NCI-H146 (cell line): ENCODE data around the gene HPD.
"Not testable (repeated sequence)": the region's sequence is repeated elsewhere in the genome, so short reads cannot be mapped to it uniquely, and the experiment has no call there.

ENCODE experiments used
- DNase-seq: peaks from one replicate; lab custom pipeline; 2025; lab: John Stamatoyannopoulos, UW

Gene HPD

DNA sequence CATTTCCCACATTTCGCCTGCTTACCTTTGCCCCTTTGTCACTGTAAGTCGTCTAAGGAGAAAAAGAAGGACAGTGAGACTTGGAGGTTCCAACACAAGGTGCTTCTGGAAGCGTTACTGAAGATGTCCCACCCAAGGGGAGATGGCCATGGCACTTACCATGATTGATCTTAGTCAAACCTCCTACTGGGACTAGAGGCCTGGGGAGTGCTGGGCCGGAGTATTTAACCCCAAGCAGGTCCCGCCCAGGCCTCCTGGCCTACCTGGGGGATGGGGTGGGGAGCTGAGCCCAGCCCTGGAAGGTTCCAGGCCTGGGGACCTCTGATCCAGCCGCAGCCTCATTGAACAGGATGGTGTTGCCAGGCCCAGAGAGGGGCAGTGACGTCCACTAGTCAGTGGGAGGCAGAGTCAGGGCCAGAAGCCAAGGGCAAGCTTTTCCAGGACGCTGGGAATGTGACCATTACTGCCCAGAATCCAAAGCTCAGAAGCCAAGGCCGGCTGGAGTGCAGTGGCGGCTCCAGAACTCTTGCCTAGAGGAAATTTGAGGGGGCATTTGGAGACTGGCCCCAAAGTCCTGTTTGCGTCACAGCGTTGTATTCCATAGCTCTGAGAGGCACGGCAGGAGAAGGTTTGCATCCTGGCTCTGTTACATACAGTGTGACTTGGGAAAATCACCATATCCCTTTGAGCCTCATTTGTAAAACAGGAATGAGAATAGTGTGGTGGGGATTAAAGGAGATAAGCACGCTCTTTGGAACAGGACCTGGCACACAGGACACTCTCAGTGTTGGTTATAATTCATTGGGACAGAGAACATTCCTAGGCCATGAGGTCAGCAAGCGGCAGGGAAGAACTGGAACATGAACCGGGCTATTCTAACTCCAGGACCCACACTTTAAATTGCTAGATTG is at the start of gene HPD:
Gene HPD, minus strand, starts transcription at position 198 of the 911 bp plus-strand sequence. Its CDS starts 36 bp downstream, at position 162.
- no peak for DNase-seq

DNA sequence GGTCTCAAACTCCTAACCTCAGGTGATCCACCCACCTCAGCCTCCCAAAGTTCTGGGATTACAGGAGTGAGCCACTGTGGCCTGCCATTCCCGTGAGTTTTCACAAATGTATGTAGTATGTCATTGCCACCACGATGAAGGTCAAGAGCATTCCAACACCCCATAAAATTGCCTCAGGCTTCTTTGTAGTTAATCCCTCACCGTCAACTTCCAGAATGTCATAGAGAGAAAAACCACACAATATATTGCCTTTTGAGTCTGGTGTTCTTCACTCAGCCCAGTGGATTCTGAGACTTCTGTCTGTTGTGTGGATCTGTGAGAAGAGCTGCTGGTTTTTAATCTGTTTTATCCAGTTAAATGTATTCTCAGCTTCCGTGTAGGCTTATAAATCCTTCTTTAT is 47.1 kb upstream of the HPD start:
- DNase-seq = no peak

DNA sequence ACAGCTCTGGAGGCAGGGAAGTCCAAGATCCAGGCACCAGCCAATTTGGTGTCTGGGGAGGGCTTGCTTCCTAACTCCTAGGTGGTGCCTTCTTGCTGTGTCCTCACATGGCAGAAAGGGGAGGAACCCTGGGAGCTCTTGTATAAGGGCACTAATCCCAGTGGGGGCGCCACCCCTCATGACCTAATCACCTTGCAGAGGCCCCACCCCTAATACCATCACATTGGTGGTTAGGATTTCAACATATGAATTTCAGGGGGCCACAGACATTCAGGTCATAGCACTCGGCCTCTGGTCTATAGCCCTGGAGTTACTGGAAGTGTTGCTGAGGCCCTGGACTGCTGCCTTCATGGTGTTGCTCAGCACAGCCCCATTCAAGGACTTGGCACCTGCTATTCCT is 44.5 kb upstream of the HPD start:
- no peak for DNase-seq

DNA sequence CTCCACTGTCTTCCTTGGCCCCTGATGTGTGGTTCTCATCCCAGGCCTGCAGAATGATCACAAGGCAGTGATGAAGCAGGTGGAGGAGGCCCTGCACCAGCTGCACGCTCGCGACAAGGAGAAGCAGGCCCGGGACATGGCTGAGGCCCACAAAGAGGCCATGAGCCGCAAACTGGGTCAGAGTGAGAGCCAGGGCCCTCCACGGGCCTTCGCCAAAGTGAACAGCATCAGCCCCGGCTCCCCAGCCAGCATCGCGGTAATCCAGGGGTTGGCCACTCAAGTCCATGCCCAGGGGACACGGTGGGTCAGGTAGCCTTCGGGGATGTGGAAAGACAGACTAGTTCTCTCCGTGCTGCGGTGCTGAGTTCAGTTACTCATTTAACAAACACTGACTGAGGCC is 40.9 kb upstream of the HPD start:
- DNase-seq = no peak

DNA sequence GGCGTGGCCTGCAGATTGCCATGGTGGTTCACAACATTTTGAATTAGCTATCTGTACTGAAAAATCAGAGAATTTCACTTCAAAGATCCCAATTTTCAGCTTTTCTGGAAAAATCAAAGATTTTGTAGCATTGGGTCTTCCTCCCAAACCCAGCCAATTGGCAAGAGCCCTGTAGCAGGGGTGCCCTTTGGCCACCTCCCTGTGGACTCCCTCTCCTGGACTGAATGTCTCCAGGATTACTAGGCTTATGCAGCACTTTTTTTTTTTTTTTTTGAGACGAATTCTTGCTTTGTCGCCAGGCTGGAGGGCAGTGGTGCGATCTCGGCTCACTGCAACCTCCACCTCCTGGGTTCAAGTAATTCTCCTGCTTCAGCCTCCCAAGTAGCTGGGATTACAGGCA is 39.6 kb upstream of the HPD start:
- DNase-seq = no peak

DNA sequence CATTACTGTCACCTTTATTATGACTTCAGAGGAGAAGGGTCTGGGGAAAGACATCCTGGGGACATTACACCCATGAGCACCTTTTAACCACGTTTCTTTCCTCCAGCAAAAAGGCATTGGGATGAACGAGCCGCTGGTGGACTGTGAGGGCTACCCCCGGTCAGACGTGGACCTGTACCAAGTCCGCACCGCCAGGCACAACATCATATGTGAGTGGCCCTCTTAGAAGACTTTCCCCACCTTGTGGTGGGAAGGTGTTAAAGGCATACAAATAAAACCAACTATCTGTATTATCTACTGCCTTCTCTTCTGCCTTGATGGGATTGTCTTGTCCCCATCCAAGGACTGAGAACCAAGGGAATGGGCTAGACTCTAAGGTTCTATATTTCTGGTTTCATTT is 36.0 kb upstream of the HPD start:
- DNase-seq = peak; percentile 34

DNA sequence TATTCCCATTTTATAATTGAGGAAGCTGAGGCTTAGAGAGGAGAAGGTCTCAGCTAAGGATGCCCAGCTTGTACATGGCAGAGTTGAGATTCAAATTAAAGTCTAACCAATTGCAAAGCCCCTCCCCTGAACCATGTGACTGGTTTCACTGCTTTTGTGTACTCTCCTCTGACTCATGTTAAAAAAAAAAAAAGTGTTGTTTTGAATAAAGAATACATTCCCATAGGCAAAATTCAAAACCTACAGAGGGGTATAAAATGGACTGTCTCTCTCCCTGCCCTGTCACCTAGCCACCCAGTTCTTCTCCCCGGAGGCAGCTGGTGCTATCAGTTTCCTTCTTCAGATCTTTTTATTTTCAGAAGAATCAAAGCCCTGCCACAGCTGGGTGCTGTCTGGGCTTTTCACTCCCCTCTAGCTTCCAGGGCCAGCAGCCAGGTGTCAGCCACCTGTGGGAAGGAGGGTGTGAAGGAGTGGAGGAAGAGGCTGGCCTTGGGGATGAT is 35.4 kb upstream of the HPD start:
- DNase-seq = peak; percentile 72

DNA sequence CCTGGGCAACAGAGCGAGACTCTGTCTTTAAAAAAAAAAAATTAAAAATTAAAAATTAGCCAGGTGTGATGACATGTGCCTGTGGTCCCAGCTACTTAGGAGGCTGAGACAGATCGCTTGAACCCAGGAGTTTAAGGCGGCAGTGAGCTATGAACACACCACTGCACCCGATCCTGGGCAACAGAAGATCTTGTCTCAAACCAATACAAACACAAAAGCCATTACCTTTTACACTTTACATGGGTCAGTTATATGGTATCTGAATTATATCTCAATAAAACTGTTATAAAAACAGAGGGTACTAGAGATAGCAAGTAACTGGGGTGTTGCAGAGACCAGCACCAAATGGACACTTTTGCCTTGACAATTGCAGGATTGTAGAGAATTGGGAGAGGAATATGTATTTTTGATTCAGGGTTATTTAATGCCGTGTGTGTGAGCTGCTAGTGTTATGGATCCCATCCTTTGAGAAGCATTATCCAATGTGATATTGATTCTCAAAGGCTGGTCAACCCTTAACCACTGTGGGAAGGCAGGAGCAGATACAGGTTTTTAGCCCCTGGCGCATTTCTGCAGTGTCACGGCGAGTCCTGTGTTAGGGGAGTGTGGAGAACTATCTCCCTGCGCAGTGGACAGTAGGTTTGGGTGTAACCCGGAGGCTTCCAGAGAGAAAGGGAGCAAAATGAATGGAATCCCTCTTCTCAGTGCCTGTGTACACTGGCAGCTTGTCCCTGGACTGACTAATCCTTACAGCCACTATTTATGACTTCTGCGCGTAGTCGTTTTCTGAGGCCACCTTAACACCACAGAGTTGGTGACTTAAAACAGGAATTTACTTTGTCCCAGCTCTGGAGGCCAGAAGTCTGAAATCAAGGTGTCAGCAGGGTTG is 34.3 kb upstream of the HPD start:
- DNase-seq = no peak

DNA sequence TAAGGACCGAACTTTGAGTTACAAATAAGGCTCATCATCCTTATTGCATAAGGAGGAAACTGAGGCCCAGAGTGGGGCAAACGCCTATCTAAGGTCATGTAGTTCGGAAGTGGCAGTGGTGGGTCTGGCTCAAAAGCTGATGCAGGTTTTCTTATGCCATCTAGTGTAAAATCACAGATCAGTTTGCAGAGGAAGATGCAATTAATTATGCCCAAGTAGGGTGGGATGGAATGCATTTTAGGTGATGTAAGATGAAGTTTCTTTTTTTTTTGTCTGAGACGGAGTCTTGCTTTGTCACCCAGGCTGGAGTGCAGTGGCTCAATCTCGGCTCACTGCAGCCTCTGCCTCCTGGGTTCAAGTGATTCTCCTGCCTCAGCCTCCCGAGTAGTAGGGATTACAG is 31.0 kb upstream of the HPD start:
- not testable (repeated sequence) for DNase-seq

DNA sequence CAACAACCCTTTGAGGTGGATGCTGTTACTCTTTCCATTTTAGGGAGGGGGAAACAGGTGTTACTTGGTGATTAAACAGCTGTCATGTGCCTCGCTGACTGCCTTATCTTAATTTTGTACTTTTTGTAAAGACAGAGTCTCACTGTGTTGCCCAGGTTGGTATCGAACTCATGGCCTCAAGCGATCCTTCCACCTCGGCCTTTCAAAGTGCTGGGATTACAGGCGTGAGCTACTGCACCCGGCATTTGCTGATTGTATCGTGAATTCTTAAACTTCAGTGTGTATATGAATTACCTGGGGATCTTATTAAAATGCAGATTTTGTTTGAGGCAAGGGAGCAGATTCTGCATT is 30.6 kb upstream of the HPD start:
- DNase-seq = no peak

DNA sequence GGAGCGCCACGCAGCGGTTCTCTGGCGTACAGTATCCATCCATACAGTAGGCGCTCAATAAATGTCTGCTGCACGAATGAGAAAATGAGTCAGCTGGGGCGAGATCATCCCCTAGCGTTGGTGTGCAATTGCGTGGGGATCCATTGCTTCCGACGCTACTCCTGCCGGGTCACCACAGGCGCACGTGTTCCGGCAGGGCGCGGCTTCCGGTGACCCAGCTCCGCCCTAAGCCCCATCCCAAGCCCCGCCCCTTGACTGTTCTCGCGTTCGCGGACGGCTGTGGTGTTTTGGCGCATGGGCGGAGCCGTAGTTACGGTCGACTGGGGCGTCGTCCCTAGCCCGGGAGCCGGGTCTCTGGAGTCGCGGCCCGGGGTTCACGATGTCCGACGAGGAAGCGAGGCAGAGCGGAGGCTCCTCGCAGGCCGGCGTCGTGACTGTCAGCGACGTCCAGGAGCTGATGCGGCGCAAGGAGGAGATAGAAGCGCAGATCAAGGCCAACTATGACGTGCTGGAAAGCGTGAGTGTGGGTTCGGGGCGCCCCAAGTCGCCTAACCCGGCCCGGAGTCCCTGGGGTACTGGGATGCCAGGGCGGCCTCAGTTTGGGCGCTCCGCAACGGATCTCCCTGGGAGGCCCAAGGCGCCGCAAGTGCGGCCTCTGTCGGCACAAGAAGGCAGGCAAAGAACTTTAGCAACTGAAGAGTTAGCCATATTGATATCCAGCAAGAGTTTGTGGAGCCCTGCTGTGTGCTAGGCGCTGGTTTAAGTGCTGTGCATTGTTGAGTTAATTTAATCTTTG is 30.0 kb upstream of the HPD start, which contains the start of gene PSMD9:
Gene PSMD9, plus strand, starts transcription at position 313 of the 796 bp plus-strand sequence. Its CDS starts 67 bp downstream, at position 380.
- peak; percentile 97 for DNase-seq

DNA sequence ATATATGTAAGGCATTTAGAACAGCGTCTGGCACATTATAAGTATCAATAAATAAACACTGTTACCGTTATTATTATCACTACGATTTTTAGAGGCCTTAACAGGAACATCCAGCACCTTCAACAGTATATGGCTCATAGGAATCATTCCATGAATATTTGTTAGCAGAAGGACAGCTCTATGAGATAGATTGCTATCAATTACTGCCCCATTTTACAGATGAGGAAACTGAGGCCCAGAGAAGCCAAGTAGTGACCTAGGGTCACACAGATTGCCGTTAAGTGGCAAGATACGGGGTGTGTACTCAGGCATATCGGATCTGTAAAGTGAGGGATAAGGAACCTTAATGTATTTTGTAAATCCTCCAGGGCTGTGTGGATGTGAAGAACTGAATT is 29.4 kb upstream of the HPD start:
- no peak for DNase-seq

DNA sequence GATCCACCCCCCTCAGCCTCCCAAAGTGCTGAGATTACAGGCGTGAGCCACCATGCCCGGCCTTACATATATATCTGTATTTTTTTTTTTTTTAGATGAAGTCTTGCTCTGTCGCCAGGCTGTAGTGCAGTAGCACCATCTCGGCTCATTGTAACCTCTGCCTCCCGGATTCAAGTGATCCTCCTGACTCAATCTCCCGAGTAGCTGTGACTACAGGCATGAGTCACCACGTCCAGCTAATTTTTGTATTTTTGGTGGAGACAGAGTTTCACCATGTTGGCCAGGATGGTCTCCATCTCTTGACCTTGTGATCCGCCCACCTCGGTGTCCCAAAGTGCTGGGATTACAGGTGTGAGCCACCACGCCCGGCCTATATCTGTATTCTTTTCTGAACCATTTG is 26.5 kb upstream of the HPD start:
- not testable (repeated sequence) for DNase-seq

DNA sequence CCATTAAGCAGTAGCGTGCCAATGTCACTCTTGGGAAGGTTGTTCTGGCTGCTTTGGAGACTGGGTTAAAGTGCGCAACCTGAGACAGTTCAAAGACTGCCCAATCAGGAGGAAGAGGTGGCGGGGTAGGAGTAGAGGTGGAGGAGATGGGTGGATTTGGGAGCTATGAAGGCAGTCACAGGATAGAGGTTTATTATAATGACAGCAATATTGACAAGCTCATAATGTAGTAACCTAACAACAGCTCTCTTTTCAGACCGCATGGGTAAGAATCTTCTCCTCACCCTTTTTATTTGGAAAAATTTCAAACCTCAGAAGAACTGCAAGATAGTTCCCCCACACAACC is 24.6 kb upstream of the HPD start:
- DNase-seq = no peak

DNA sequence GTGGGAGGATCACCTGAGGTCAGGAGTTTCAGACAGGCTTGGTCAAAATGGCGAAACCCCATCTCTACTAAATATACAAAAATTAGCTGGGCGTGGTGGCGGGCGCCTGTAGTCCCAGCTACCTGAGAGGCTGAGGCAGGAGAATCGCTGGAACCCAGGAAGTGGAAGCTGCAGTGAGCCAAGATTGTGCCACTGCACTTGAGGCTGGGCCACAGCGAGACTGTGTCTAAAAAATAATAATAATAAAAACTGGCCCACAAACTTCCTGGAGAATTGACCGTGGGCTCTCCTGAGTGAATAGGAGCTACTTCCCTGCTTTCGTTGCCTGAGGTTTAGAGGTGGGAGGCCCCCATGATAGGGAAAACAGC is 17.4 kb upstream of the HPD start:
- not testable (repeated sequence) for DNase-seq

DNA sequence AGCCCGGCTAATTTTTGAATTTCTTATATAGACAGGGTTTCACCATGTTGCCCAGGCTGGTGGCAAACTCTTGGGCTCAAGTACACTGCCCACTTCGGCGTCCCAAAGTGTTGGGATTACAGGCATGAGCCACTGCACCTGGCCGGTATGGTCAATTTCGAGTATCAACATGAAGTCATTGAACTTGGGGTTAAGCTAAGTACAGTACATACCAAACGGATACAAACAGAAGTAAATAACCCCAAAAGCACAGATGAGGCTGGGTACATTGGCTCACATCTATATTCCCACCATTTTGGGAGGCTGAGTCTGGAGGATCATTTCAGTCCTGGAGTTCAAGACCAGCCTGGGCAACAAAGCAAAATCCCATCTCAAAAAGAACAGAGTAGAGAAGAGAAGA is 16.9 kb upstream of the HPD start:
- DNase-seq = no peak

DNA sequence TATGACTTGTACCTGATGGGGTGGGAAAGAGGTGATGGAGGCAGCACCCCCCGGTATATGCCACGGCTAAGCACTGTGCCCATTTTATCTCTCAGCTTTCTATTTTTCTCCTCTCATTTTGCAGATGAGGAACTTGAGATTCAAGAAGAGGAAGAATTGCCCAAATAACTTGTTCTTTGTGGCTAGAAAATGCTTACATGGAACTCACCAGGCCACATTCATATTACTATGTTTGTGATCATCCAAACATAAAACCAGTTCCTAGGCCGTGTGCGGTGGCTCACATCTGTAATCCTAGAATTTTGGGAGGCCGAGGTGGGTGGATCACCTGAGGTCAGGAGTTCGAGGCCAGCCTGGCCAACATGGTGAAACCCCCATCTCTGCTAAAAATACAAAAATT is 15.4 kb upstream of the HPD start:
- no peak for DNase-seq

DNA sequence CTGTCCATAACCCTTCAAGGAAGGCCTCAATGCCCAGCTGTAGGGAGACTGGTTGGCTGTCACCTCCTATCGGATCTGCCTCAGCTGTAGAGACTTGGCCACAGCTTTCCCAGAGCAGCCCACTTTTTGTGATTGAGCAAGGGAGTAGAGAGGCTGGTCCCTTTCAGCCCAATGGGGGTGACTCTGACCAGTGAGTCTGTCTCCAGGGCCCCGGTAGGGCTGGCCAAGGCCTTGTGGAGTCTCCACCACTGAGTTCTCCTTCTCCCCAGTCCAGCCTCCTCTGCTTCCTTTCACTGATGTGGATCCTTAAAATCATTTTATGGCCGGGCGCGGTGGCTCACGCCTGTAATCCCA is 14.5 kb upstream of the HPD start:
- no peak for DNase-seq

DNA sequence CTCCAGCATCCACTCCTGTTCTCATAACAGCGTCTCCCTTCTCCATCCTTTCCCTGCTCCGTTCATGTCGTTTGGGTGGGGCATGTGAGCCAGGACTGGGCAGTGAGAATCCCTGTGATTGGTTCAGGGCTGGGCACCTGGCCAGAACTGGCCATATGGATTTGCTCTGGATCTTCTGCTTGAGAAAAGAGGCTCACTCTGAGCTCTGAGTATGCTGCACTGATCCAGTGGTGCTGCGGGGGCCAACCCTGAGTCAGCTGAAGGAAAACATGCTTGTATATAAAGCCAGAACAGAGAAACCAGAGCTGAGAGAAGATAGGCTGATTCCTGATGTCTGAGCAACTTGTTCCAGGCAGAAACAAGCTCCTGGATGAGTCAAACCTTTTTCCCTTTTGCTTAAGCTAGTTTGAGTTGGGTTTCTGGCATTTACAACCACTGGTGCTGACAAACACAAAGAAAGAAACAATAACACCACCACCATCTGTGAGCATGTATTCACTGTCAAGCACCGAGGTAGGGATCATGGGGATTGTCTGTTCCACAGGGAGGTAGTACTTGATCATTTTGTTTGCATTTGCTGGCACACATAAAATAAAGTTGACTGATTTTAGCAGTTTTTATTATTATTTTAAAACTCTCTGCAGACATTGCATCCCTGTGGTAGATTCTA is 14.0 kb upstream of the HPD start:
- DNase-seq = peak; percentile 43

DNA sequence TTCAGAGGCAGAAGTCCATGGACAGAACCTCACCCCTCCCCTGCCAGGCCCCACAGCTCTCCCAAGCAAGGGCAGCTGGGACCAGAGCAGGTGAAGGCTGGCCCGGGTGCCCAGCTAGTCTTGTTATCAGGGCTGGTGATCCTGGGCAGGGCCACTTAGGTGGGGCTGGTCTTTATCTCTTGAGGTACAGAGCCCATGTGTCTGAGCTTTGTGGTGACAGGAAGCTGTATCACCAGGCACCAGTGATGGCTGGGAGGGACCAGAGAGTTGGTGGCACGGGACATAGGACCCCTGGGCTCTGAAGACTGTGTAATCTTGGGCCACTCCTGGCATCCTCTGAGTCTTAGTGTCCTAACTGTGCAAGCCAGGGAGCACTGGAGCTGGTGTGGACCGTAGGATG is 12.8 kb upstream of the HPD start:
- DNase-seq = no peak

DNA sequence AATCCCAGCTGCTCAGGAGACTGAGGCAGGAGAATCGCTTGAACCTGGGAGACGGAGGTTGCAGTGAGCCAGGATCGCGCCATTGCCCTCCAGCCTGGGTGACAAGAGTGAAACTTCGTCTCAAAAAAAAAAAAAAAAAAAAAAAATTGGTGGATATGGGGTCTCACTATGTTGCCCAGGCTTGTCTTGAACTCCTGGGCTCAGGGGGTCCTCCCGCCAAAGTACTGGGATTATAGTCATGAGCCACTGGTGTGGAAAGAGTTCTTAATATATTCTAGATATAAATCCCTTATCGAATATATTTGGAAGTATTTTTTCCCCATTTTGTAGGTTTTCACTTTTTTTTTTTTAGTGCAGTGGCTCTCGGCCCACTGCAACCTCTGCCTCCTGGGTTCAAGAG is 10.6 kb upstream of the HPD start:
- not testable (repeated sequence) for DNase-seq

DNA sequence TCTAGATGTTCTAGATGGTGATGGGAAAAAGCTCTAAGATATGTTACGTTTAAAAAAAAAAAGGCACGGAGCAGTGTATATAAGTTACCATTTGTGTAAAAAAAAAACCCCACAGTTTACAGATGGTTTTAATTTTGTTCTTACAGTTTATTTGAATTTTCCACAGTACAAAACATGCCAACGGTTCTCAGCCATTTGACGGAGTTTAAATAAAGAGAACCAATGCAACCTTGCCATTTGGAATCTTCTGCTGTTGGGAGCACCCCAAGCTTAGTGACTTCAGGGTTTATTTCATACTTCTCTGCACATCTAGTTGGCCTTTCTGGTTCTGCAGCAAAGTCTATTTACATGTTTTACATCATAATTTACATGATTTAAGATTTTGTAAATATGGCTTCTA is 7.7 kb upstream of the HPD start:
- no peak for DNase-seq
